ENCODE results near the gene FRAS1.

DNA sequence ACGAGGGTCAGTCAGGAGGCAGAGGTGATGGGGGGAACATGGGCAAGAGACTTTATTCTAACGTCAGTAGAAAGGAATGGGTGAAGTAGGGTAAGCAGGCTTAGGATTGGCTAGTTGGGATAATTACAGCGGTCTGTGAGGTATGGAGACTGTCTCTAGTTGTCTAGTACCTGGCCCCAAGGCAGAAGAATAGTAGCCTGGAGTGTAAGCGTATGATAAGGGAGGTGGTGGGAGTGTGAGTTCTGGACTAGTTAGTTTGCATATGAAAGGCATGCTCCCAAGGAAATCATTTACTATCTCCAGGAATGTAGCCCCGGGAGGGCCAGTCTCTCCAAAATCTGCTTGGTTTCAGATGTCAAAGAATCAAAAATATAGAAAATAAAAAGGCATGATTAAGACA lies 274.8 kb downstream of the FRAS1 start:
- TF ChIP-seq, protein P1, sequence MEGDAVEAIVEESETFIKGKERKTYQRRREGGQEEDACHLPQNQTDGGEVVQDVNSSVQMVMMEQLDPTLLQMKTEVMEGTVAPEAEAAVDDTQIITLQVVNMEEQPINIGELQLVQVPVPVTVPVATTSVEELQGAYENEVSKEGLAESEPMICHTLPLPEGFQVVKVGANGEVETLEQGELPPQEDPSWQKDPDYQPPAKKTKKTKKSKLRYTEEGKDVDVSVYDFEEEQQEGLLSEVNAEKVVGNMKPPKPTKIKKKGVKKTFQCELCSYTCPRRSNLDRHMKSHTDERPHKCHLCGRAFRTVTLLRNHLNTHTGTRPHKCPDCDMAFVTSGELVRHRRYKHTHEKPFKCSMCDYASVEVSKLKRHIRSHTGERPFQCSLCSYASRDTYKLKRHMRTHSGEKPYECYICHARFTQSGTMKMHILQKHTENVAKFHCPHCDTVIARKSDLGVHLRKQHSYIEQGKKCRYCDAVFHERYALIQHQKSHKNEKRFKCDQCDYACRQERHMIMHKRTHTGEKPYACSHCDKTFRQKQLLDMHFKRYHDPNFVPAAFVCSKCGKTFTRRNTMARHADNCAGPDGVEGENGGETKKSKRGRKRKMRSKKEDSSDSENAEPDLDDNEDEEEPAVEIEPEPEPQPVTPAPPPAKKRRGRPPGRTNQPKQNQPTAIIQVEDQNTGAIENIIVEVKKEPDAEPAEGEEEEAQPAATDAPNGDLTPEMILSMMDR (conservative IDR thresholded peaks at IDR 0.05) = no peak
- no peak for TF ChIP-seq EZH2 (IDR thresholded peaks at IDR 0.05; ENCODE audit: low read depth)
